Calu3 (cell line): Measurements from ENCODE around the gene NCK2. TPM values are rescaled to one million over a fixed set of nuclear protein-coding genes. Genes with fewer than 3 reads are reported as not detected.

Experiments used
- BruUV-seq: library from RNA; stranded (reverse); fragments of 400-500 nt; replicated peaks from 2 replicates; lab custom pipeline; 2021; lab: Mats Ljungman, UMichigan
- CTCF ChIA-PET: fragments of 300-600 bp; sonication (Branson Sonifier 250); formaldehyde crosslinking; loops from one replicate; lab custom pipeline; 2022; ENCODE audit warnings: antibody characterized with exemption; lab: Charles Lee
- DNase-seq: peaks from one replicate; pipeline ENCODE4 v3.0.0; 2022
- H3K27ac Mint-ChIP-seq: one replicate; pipeline ENCODE4 v1.8.0; 2022; ENCODE audit warnings: mixed read lengths; ENCODE audit not compliant: unreplicated experiment
- H3K27me3 Mint-ChIP-seq: one replicate; pipeline ENCODE4 v1.8.0; 2022; ENCODE audit warnings: mixed read lengths; ENCODE audit not compliant: unreplicated experiment
- H3K36me3 Mint-ChIP-seq: one replicate; pipeline ENCODE4 v1.8.0; 2022; ENCODE audit warnings: mild to moderate bottlenecking, moderate library complexity, mixed read lengths; ENCODE audit not compliant: insufficient read depth, unreplicated experiment
- H3K4me1 Mint-ChIP-seq: one replicate; pipeline ENCODE4 v1.8.0; 2022; ENCODE audit warnings: mild to moderate bottlenecking, low read depth, mixed read lengths; ENCODE audit not compliant: unreplicated experiment
- H3K4me3 Mint-ChIP-seq: one replicate; pipeline ENCODE4 v1.8.0; 2022; ENCODE audit warnings: mild to moderate bottlenecking, low read depth, moderate library complexity, mixed read lengths; ENCODE audit not compliant: unreplicated experiment
- H3K9me3 Mint-ChIP-seq: one replicate; pipeline ENCODE4 v1.8.0; 2022; ENCODE audit warnings: low read depth, mixed read lengths; ENCODE audit not compliant: unreplicated experiment
- intact Hi-C: fragments of 100-400 bp; cut with micrococcal nuclease; formaldehyde crosslinking; loops from one replicate; pipeline ENCODE4 v1.10.0; 2022; ENCODE audit not compliant: unreplicated experiment
- total RNA-seq: library from RNA; stranded (reverse); gene quantifications from 2 replicates; pipeline ENCODE4 v1.2.3, GENCODE V29; 2022
- TF ChIP-seq, protein P1 (sequence below): fragments of 200-600 bp; IDR thresholded peaks from one replicate; pipeline ENCODE4 v1.8.0; 2022; ENCODE audit warnings: antibody characterized with exemption; ENCODE audit not compliant: unreplicated experiment

The NCK2 gene
- total RNA-seq, 1 experiment from 2014 or later, result 88.6 TPM

DNA sequence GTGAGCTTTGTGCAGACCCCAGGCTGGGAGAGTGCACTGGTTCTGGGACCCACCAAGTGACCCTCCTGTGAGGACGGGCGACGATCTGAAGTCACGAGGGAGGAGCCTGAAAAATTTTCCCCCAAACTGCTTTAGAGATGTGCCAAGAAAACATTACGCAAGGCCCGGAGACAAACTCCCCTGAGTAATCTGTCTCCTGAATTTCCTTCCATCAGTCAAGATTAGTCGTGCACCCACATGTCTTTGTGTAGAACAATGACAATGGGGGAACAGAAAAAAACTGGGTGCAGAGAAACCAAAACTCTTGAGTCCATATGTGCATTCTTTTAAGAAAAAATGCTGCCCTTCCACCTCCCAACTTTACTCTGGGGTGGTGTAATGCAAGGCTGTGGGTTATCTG is 12.6 kb upstream of the NCK2 start:
- H3K27me3 Mint-ChIP-seq, result no peaks in the 10 kb centered on the region
- BruUV-seq, result no TSS peak
- no peak overlapping the region for H3K4me3 Mint-ChIP-seq
- H3K27ac Mint-ChIP-seq, result no peak overlapping the region
- DNase-seq, result no peak
- TF ChIP-seq, protein P1, sequence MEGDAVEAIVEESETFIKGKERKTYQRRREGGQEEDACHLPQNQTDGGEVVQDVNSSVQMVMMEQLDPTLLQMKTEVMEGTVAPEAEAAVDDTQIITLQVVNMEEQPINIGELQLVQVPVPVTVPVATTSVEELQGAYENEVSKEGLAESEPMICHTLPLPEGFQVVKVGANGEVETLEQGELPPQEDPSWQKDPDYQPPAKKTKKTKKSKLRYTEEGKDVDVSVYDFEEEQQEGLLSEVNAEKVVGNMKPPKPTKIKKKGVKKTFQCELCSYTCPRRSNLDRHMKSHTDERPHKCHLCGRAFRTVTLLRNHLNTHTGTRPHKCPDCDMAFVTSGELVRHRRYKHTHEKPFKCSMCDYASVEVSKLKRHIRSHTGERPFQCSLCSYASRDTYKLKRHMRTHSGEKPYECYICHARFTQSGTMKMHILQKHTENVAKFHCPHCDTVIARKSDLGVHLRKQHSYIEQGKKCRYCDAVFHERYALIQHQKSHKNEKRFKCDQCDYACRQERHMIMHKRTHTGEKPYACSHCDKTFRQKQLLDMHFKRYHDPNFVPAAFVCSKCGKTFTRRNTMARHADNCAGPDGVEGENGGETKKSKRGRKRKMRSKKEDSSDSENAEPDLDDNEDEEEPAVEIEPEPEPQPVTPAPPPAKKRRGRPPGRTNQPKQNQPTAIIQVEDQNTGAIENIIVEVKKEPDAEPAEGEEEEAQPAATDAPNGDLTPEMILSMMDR, result no peak
- intact Hi-C loops, result no loop called here
- H3K9me3 Mint-ChIP-seq, result no peaks in the 10 kb centered on the region
- no peaks in the 10 kb centered on the region for H3K36me3 Mint-ChIP-seq
- H3K4me1 Mint-ChIP-seq, result peaks cover 15% of the 10 kb centered on the region
- CTCF ChIA-PET, result no interaction called here

DNA sequence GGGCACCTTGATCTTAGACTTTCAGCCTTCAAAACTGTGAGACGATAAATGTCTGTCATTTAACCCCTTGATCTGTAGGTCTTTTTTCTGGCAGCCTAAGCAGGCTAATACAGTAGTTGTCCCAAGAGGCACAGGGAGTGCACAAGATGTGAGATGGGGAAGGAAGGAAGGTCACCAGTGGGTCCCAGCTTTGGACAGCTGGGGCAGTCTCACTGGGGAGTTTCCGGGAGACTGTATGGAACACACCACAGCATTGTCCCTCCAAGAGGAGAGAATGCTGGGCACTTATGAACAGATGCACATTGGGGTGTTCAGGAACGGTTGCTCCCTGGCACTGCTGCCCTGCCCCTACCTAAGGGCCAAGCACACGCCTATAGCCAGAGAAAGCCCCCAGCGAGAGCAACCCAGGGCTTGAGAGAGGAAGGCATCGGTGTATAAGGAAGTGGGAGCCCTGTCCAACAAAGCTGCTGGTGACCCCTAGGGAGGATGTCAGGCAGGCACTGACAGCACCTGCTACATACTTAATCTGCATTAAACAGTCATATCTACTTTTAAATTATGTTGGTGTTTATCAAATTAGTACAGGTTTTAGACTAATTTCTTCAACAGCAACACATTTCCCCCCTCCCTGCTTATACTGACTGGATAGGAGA is 11.6 kb upstream of the NCK2 start:
- DNase-seq, result no peak
- TF ChIP-seq, protein P1, result no peak
- no peaks in the 10 kb centered on the region for H3K36me3 Mint-ChIP-seq
- H3K4me1 Mint-ChIP-seq, result peaks cover 15% of the 10 kb centered on the region
- CTCF ChIA-PET, result no interaction called here
- BruUV-seq, result no TSS peak
- no peaks in the 10 kb centered on the region for H3K9me3 Mint-ChIP-seq
- no peak overlapping the region for H3K4me3 Mint-ChIP-seq
- H3K27me3 Mint-ChIP-seq, result no peaks in the 10 kb centered on the region
- intact Hi-C loops, result no loop called here
- H3K27ac Mint-ChIP-seq, result no peak overlapping the region

DNA sequence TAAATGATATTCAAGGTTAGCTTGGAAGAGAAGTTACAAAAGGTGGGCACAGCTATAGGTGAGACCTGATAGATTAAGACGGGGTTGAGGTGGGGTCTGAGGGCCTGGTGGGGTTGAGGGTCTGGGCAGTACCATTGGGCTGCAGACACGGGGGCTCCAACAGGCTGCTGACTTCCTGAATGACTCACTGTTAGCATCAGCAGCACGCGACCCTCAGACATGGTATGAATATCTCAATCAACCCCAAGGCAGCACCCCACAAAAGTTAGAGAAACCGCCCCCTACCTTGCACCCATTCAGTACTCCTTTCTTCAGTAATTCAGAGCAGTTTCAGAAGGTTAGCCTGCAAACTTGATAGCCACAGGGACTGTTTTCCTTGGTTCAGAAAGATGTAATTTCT is 10.8 kb upstream of the NCK2 start:
- TF ChIP-seq, protein P1, result no peak
- Mint-ChIP-seq H3K4me1 (peaks cover 15% of the 10 kb centered on the region), H3K27ac (no peak overlapping the region), H3K36me3 (no peaks in the 10 kb centered on the region), H3K27me3 (no peaks in the 10 kb centered on the region), H3K9me3 (no peaks in the 10 kb centered on the region), H3K4me3 (no peak overlapping the region)
- intact Hi-C loops, result no loop called here
- no peak for DNase-seq
- no TSS peak for BruUV-seq
- CTCF ChIA-PET, result no interaction called here

DNA sequence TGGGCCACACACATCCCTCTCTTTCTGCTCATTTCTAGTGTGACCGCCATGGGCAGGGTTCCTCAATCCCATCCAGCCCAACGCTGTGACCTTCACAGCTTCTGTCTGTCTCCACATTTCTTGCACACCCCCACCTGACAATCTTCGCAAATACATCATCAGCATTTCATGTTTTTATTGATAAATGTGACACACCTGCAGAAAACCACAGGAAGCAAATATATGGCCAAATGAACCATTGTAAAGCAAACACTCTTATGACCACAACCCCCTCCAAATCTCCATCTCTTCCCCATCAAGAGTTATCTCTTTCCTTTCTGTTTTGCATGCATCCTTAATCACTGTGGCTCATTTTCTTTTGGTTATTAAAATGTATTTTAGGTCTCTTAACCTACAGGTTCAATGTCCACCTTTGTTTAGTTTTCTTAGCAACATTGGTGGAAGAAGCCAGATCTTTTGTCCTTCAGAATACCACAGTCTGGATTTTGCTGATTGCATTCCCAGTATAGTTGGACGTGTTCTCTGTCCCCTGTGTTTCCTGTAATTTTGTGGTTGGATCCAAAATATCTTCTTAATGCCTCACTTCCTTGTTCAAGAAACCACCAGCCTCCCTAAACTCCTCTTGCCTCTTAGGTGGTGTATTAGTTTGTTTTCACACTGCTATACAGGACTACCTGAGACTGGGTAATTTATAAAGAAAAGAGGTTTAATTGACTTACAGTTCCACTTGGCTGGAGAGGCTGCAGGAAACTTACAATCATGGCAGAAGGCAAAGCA is 9.8 kb upstream of the NCK2 start:
- H3K27me3 Mint-ChIP-seq, result peaks cover 2% of the 10 kb centered on the region
- DNase-seq, result no peak
- no peak overlapping the region for H3K4me3 Mint-ChIP-seq
- no peaks in the 10 kb centered on the region for H3K36me3 Mint-ChIP-seq
- TF ChIP-seq, protein P1, result no peak
- peaks cover 15% of the 10 kb centered on the region for H3K4me1 Mint-ChIP-seq
- CTCF ChIA-PET, result no interaction called here
- intact Hi-C loops, result no loop called here
- H3K9me3 Mint-ChIP-seq, result no peaks in the 10 kb centered on the region
- BruUV-seq, result no TSS peak
- H3K27ac Mint-ChIP-seq, result no peak overlapping the region
